ENCODE results near the gene SULT1E1.

SULT1E1 gene, protein sequence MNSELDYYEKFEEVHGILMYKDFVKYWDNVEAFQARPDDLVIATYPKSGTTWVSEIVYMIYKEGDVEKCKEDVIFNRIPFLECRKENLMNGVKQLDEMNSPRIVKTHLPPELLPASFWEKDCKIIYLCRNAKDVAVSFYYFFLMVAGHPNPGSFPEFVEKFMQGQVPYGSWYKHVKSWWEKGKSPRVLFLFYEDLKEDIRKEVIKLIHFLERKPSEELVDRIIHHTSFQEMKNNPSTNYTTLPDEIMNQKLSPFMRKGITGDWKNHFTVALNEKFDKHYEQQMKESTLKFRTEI

DNA sequence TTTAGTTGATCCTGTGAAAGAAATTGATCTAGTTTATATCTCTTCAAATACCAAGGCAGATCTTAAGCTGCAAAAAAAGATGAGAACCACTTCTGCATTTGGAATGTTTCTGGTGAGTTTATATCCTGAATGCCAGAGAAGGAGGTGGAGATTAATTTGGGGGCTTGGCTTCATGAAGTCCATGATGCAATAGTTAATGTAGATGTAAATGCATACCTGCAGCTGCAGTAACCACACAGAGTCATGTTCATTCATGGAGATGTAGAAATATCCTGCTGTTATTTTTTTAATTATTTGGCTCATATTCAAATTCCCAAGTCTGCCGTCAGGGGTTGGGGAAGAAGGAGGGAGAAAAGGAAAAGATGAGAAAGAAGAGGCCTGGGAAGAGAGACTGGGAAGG, at the start of gene SULT1E1:
Gene SULT1E1, minus strand, starts transcription at position 94 of the 400 bp plus-strand sequence. CDS start 2,501 bp downstream, outside the sequence.
- DNase-seq, result no peak

DNA sequence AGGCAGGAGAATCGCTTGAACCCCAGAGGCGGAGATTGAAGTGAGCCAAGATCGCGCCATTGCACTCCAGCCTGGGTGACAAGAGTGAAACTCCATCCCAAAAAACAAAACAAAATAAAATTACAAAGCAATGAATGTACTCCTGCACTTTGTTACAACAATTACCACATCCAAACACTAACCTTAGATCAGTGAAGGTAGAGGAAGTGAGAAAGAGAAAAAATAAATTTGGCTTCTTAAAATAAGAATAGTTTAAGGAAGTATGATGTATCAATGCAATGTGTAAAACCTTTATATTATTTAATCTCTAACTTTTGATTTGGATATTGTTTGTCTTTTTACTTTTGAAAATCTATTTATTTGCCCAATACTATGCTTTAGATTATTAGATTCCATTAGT, 49.2 kb upstream of the SULT1E1 start:
- DNase-seq, result no peak

DNA sequence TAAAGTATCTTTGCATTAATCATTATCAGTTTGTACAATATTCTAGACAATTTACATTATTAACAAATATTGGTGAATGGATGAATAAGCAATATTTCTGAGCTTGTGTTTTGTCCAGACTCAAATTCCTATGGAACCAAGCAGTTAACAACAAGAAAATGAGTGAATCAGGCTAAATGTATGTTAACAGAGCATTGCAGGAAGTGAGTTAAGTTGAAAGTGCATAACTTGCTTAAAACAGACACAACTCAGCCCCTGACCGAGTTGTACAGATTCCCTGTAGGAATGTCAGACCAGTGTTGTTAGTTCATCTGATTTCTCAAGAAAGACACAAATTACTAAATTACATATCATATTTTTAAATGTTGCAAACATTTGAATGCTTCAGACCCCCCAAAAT, 47.2 kb upstream of the SULT1E1 start:
- no peak for DNase-seq

DNA sequence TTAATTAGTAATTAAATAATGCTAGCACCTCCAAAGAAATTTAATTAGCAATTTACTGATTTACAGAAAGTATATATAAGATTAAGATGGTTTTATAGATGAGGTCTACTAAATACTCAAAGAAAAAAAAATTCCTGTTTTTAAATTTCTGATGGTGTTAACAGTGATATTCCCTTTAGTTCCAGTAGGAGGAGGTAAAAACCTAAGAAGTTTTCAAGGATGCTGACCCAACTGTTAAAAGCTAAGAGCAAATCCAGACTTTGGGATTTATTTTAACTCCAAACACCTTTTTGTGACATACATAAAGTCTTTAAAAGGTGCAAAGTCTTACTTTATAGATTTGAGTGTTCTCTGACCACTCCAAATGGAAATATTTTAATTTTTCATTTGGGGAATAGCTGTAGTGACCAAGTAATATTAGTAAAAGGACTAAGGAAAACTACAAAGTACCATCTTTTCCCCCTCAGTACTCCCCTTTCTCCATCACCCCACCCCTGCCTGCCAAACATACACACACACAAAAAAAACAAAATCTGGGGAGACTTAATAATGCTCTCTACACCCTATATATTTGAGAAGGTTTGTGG, 36.7 kb upstream of the SULT1E1 start:
- DNase-seq, result no peak

DNA sequence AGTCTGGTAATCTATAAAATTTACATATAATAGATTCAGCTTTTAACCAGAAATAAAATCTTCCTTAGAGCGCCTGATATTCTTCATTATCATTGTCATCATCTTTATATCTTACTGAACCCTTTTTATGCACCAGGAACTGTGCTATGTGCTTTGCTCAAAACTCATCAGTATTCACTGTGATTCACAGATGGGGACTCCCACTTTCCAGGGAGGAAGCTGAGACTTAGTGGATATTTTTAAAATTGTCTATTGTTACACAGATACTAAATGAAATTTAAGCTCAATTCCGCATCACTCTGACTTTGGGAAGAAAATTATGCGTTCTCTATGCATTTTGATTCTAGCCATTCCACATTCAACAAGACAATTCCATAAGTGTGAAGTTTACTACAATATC, 34.8 kb upstream of the SULT1E1 start:
- no peak for DNase-seq

DNA sequence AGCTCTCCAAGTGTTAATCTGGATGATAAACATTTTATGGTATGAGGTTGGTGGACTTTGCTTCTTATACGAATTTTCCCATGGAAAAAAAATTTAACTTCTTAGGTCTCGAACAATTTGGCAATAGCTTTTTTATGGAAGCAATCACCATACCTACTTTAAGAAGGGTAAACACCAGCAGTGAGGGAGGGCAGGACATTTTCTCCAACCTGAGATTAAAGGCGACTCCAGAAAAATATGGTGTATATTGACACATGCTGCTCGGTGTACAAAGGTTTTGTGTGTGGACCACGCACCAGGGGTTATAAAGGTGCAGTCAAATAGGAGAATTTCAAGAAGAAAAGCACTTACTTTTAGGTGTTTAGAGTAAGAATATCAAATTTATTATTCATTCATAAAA, 34.2 kb upstream of the SULT1E1 start:
- no peak for DNase-seq

DNA sequence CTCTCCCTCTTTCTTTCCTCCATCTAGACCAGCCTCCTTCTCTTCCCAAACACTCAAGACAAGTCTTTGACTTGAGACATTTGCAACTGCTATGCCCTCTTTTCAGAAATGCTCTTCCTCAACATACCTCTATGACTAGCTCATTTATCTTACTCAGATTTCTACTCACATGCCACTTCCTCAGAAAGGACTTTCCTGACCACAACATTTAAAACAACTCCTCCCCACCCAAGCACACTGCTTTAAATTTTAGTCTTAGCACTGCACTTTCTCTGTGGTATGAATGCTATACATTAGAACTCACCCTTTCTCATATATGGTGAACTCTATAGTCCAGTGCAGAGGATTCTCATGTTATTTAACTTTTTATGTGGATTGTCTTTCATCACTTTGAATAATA, 28.4 kb upstream of the SULT1E1 start:
- DNase-seq, result no peak

DNA sequence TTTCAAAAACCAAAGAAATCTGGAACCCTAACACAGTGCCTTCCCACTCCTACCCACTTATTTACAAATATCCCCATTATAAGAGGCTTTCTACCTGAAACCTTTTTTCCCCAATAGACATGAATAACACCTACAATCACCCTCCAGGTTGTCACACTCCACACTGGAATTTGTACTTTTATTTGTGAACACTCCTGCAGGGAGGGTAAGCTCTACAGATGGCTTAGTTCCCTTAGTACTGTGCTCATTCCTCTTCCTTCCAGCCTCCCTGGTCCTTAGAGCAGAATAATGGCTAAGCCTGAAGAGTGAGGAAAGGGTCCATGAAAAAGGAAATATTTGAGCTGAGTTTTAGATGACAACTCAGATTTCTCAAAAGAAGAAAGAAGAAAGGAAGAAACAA, 22.2 kb upstream of the SULT1E1 start:
- DNase-seq, result no peak

DNA sequence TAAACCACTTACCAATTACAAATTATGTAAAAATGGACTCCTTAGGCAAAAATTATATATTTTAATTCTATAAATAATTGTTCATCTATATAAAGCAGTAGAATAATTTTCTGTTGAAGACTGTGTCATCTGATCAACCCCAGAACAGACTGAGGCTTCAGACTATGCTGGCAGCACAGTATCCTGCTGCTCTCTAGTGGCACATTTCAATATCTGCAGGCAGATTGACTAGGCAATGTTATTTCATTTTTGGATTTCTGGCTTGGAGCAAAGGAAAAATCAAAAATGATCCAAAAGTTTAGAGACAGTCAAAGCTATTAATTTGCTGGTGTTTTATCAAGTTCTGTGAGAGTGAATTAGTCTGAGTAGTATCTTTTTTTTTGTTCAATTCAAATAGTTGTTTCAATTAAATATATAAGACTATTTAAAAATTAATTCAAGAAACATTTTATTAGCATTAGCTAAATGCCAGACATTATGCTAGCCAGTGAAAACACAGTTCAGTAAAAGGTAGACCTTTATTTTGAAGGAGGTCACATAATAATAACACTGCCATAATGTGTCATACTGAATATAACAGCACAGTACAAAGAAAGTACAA, 21.3 kb upstream of the SULT1E1 start:
- DNase-seq, result peak; percentile 8

DNA sequence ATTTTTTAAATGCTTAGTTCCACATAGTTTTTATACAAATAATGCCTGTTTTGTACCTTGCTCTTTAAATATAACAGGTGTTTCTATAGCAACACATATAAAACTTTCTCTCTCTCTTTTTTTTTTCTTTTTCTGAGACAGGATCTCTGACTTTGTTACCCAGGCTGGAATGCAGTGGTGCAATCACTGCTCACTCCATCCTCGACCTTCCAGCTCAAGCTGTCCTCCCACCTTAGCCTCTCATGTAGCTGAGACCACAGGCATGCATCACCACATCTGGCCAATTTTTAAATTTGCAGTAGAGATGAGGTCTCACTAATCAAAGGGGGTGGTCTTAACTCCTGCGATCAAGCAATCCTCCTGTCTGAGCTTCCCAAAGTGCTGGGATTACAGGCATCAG, 18.3 kb upstream of the SULT1E1 start:
- DNase-seq, result no peak

DNA sequence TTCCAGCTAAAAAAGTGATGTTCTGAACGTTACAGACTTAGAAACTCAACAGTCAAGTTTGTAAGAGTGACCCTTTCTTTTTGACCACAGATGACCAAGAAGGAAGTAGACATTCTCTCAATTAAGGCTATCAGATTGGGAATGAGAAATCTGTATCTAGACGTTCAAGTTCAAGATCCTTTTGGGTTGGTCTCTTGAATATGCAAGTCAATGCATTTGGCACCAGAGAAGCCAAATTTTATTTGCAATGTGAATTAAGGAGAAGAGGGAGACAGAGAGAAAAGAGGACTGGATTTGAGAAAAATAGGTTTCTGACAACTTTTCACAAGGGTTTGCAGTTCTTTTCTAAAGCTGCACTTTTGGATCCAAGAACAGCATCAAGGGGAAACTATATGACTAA, 17.5 kb upstream of the SULT1E1 start:
- no peak for DNase-seq

DNA sequence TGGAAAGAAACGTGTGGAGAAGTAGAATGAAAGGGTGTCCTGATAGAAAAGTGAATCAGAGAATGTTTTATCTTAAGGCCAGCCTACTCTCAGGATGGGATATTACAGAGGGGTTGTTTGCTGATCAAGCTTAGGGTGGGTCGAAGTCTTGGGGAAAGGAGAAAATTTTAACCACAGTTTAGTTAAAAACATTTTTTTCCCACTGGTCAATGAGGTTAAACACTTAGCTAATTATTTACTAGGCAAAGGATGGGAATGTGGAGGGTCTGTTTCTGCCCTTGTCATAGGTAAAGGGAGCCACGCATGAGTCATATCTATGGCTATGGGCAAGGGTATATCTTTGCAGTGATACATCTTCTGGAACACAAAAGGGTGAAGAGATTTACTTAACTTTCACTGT, 16.1 kb upstream of the SULT1E1 start:
- DNase-seq, result no peak

DNA sequence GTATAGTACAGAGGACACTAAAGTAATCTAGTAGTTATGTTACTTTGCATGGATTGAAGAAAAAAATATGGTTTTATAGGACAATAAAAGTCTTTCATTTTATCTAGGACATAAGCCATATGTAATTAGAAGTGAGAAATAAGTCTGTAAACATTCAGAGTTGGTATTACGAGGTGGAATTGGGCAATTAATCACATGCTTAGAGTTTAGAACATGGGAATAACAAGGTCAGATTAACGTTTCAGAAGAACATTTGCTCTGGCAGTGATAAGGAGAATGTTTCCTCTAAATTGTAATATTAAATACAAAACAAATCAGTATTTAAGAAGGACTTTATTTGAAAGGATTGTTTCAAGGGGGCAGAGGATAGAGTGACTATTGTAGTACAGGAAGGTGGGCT, 15.6 kb upstream of the SULT1E1 start:
- no peak for DNase-seq

DNA sequence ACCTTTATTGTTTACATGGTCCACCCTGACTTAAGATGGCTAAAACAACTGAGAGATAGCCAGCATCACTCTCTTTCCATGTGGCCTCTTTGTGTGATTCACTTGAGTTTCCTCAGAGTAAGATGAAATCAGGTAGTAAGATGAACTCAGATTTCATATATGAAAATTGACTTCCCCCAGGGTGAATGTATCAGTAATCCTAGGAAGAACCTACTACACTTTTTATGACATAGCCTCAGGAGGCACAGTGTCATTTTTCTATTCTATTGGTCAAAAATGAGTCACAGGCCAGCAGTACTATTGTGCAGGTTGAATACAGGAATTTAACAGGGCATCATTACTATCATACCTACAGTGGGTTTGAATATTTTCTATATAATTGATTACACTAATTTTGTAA, 14.6 kb upstream of the SULT1E1 start:
- DNase-seq, result no peak

DNA sequence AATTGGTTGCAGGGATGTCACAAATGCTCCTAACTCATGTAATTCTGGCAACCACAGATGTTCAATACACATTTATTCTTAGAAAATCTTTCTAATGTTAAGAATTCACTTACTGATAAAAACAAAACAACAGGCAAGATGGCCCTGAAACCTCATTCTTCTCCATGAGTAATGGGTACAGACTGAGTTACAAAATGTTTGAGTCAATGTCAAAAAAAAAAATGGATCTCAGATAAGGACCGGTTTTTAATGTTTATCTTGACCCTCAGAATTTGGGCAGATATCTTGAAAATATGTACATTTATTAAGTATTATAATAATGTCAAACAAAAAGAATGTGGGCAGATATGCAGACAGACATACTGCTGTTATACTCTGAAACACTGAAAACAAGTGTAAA, 1.8 kb upstream of the SULT1E1 start:
- no peak for DNase-seq

DNA sequence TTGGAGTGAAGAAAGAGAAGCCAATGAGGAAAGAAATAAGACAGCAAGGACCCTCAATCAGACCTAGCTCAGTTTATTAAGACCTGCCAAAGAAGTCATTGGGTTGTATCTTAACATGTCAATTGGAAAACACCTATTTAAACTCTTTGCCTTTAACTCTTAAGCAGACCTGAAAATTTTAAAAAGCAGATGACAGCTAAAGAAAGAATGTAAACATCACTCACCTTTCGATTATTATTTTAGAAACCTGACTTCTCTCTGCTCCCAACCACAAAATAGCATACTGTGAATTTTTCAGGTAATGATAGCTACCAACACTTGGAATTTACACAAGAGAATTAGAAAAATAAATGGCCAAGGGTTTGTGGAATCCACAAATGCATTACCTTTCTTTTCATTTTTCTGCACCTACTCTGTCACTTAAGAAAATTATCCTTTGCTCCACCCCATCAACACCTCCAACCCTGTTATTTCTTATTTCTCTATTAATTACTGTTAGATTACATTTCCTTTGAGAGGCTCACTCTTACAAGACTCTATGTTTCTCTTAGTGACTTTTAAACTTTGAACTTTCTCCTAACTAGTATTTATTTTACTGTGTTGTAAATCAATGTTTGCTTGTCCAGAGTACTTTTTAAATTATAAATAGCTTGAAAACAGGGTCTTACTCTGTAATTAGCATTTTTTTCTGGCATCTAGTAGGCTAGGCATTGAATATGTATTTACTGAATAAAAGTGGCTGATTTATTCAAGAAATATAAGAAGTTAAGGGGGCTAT, 765 bp upstream of the SULT1E1 start:
- DNase-seq, result no peak

DNA sequence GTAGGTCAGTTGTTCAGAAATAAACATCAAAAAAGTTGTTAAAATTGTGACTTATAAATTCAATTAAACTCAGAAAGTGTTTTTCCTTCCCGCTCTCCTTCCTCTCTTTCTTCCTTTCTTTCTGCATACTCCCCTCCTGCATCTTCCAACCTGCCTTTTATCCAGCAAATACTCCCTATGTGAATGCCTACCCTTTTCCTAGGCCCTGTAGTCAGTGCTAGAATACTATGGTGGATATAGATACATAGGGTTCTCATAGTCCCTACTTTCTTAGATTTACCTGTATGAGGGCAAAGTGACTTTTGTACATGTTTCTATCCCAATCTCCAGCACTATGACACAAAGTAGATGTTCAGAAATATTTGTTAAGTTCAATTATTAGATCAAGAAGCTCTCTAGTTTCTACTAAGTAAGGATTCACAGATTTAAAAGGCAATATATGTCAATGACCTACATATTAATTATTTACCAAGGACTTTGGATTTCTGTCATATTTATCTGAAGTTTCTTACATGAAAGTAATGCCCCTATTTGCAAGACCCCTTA, 732 bp downstream of the SULT1E1 start:
- DNase-seq, result no peak

DNA sequence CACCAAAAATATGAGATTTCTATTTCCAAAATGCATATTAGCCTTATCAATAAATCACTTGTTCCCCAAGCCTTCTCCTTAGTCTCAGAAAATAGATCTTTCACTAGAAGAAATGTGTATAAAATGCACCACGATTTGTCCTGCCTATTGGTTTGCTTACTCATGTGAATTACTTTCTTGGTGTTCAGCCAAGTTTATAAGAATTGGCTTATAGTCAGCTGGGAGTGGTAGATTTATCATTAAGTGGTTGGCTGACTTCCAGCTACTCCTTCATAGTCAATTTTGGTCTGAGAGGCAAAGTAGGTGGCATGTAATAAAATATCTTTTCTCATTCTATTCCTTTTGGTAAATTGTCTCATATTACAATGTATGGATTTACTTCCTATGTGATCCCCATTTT, 1.3 kb downstream of the SULT1E1 start:
- DNase-seq, result no peak

DNA sequence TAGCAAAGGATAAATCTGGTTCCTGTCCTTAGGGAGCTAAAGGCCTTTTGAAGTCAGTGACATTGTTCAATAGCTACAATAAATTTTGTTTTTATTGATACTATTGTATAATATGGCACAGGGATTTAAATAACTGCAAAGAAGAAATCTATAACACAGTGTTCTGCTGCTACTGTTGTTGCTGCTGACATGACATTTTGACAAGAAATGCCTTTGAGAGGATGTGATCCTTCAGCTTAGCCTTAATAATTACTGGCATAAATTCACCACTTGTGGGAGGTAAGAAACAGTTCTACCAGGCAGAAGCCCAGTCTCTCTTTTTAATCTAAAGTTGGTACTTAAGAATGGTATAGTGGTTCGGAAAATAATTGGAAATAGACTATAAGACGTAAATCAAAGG, 4.1 kb downstream of the SULT1E1 start:
- no peak for DNase-seq

DNA sequence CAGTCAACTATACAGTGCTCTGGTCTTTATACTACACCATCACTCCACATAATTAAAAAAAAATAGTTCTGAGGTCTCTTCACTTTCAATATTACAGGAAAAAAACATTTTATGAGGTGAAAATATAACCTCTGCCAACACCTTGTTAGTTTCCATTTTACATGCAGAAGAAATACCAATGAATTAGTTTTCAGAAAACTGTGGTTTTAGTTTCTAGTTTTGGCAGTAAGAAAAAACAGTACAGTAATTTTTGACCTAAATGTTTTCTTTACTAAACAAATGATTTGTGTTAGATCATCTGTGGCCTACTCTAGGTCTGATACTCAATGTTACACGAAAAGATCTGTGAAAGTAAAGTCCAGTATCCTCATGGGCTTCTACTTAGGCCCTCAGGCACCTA, 10.0 kb downstream of the SULT1E1 start:
- DNase-seq, result no peak

DNA sequence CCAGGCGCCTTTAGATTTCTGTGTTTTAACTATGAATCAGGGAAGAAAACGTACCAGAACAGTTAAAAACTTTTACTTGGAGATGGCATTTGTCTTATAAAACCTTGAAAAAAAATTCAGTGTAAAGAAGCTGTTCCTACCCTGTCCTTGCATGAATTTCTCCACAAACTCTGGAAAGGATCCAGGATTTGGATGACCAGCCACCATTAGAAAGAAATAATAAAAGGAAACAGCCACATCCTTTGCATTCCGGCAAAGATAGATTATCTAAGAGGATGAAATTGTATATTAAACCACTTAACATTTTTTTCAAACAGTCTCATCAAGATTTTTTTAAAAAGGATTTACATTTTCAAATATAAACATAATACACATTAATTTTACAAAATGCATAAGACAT, 10.6 kb downstream of the SULT1E1 start:
- DNase-seq, result no peak

DNA sequence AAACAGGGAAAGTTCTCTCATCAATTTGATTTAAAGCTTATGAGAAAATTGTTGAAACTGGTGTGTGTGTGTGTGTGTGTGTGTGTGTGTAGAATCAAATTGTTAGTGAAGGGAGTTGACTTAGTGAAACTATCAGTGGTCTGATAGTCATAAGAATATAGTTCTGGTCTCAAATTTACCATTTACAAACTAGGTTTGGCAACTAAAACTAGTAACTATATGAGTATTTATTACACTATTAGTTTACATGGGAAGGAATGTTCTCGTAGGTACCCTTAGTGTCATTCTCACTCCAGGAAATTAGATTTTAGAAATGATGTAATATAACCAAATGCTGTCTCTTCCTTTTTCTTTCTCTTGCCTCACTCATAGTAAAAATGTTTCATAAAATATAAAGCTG, 11.9 kb downstream of the SULT1E1 start:
- DNase-seq, result no peak

DNA sequence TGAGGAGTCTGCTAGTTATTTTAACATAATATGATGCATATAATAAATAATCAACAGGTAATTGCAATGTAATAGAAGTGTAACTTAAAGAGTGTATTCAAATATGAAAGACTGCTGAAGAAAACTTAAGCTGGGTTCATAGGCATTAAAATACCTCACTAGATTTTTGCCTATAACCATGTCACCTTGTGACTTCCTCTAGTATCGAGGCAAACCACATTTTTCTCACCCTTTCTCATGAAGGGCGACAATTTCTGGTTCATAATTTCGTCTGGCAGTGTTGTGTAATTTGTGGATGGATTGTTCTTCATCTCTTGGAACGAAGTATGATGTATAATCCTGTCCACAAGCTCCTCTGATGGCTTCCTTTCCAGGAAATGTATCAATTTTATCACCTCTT, 16.0 kb downstream of the SULT1E1 start:
- no peak for DNase-seq

DNA sequence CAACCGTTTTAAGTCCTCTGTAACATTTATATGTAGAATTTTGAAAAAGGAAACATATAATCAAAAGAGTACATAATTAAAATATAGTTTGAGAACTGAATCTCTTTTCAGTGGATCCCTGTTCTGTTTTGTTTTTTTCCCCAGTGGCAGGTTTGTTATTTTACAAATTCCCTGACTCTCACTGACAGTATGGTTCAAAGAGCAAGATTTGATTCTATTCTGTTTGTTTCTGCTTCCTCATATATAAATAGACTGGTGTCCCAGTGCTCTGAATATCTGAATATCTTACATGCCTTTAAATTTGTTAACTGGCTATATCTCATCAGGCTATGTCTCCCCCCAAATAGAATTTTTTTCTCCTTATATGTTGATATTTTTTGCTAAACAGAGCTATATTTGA, 16.6 kb downstream of the SULT1E1 start:
- DNase-seq, result no peak
